NB4 (cell line): ENCODE measurements around the gene TMEM145.

Experiments
- POLR2A ChIP-seq: IDR thresholded peaks from 2 replicates; pipeline ENCODE4 v1.6.1; 2011; ENCODE audit warnings: mild to moderate bottlenecking; ENCODE audit not compliant: insufficient read length; ENCODE audit errors: extremely low read depth
- TF ChIP-seq, protein P1 (sequence below): IDR thresholded peaks from one replicate; pipeline ENCODE4 v1.5.1; 2012; ENCODE audit warnings: low read depth, low read length

- TF ChIP-seq, protein P1, sequence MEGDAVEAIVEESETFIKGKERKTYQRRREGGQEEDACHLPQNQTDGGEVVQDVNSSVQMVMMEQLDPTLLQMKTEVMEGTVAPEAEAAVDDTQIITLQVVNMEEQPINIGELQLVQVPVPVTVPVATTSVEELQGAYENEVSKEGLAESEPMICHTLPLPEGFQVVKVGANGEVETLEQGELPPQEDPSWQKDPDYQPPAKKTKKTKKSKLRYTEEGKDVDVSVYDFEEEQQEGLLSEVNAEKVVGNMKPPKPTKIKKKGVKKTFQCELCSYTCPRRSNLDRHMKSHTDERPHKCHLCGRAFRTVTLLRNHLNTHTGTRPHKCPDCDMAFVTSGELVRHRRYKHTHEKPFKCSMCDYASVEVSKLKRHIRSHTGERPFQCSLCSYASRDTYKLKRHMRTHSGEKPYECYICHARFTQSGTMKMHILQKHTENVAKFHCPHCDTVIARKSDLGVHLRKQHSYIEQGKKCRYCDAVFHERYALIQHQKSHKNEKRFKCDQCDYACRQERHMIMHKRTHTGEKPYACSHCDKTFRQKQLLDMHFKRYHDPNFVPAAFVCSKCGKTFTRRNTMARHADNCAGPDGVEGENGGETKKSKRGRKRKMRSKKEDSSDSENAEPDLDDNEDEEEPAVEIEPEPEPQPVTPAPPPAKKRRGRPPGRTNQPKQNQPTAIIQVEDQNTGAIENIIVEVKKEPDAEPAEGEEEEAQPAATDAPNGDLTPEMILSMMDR: no peak
- no peak for TF ChIP-seq POLR2A
These were observed 55.3 kb downstream of the TMEM145 start for GRCh38 chr19:42368360-42368759.
